ENCODE data around the gene KEAP1. TPM values are rescaled to one million over a fixed set of nuclear protein-coding genes. Genes with fewer than 3 reads are reported as not detected.

KEAP1 gene
- 10 to 100 TPM; 36.2 to 55.9 (median 48.0) TPM for total RNA-seq

GRCh38 chr19:10503002-10503789, at the start of gene KEAP1:
TSS of gene KEAP1 (minus strand) at chr19:10503356. CDS start at chr19:10500033, 3,323 bp downstream.
- TF ChIP-seq, protein P1, sequence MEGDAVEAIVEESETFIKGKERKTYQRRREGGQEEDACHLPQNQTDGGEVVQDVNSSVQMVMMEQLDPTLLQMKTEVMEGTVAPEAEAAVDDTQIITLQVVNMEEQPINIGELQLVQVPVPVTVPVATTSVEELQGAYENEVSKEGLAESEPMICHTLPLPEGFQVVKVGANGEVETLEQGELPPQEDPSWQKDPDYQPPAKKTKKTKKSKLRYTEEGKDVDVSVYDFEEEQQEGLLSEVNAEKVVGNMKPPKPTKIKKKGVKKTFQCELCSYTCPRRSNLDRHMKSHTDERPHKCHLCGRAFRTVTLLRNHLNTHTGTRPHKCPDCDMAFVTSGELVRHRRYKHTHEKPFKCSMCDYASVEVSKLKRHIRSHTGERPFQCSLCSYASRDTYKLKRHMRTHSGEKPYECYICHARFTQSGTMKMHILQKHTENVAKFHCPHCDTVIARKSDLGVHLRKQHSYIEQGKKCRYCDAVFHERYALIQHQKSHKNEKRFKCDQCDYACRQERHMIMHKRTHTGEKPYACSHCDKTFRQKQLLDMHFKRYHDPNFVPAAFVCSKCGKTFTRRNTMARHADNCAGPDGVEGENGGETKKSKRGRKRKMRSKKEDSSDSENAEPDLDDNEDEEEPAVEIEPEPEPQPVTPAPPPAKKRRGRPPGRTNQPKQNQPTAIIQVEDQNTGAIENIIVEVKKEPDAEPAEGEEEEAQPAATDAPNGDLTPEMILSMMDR (IDR thresholded peaks at IDR 0.05; ENCODE audit: low read depth): no peak

- TF ChIP-seq, protein P1 (IDR thresholded peaks at IDR 0.05; ENCODE audit: low read depth): no peak
Measured at GRCh38 chr19:10552510-10553053, 49.4 kb upstream of the KEAP1 start.

GRCh38 chr19:10551698-10552301, 48.6 kb upstream of the KEAP1 start:
- TF ChIP-seq, protein P1 (IDR thresholded peaks at IDR 0.05; ENCODE audit: low read depth): no peak

DNA sequence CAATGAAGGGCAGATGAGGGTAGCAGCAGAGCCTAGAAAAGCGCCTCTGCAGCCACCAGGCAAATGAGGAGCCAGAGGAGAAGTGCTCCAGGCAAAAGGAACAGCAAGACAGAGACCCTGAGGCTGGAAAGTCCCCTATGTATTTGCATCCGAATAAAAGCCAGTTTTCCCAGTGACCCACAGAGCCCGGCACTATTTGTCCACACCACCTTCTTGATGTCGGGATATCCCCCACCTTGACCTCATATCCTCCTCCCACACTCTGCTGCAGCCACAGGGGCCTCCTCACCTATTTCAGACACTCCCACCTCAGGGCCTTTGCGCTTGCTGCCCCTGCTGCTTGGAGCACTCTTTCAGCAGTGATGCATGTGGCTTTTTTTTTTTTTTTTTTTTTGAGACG, 47.2 kb upstream of the KEAP1 start:
- TF ChIP-seq, protein P1 (IDR thresholded peaks at IDR 0.05; ENCODE audit: low read depth): no peak

DNA sequence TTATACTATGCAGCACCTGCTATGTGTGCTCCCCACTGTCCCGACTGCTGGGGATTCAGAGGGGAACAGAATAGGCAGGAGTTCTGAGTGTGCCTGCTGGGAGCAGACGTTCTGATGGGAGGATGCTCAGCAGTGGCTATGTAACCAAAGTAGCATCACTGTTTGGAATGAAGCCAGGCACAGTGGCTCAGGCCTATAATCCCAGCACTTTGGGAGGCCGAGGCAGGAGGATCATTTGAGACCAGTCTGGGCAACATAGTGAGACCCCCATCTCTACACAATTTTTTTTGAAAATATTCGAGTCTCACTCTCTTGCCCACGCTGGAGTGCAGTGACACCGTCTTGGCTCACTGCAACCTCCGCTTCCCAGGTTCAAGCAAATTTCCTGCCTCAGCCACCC, 46.6 kb upstream of the KEAP1 start:
- TF ChIP-seq, protein P1 (IDR thresholded peaks at IDR 0.05; ENCODE audit: low read depth): no peak

DNA sequence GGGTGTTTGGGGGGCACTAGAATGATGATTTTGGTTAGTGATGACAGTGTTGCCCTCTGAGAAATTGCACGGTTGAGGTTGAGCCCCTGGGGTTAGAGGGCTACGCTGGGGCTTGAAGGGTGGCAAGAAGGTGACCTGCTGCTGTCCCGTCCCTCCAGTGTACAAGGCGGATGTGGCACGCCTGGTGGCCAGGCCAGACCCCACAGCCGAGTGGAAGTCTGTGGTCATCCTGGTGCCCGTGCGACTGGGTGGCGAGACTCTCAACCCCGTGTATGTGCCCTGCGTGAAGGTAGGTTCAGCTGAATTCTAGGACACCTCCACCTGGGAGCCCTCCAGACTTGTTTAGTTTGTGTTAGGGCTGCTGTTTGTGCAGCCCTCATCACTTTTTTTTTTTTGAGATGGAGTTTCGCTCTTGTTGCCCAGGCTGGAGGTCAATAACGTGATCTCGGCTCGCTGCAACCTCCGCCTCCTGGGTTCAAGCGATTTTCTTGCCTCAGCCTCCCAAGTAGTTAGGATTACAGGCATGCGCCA, 45.7 kb upstream of the KEAP1 start:
- TF ChIP-seq, protein P1 (IDR thresholded peaks at IDR 0.05; ENCODE audit: low read depth): no peak

- TF ChIP-seq, protein P1 (IDR thresholded peaks at IDR 0.05; ENCODE audit: low read depth): no peak
Measured at GRCh38 chr19:10546817-10547216, 43.7 kb upstream of the KEAP1 start.
